GM23338 (cell line): ENCODE data around the gene GNG7. TPM values are rescaled to one million over a fixed set of nuclear protein-coding genes. Genes with fewer than 3 reads are reported as not detected.
A peak's percentile ranks its signal among the peaks of the same experiment; 100 is the strongest.
"Not testable (repeated sequence)": the region's sequence is repeated elsewhere in the genome, so short reads cannot be mapped to it uniquely, and the experiment has no call there.

Experiments used
- ATAC-seq: fragments of 200-7000 bp; cut with Tn5 transposase; 3 replicates; pipeline ENCODE4 v1.9.1; 2020
- DNase-seq: peaks from one replicate; pipeline ENCODE4 v3.0.0-alpha.2; 2015; ENCODE audit warnings: low spot score
- H2AFZ ChIP-seq: fragments of 200-600 bp; sonication (generic); 2 replicates; pipeline ENCODE4 v1.8.0; 2016; ENCODE audit warnings: antibody characterized with exemption, mild to moderate bottlenecking, moderate library complexity
- H3F3A ChIP-seq: fragments of 200-600 bp; sonication (generic); replicated peaks from 2 replicates; pipeline ENCODE4 v1.8.0; 2017; ENCODE audit warnings: antibody characterized with exemption, mixed run types, low read depth
- H3K27ac ChIP-seq: fragments of 200-600 bp; sonication (generic); 2 replicates; pipeline ENCODE4 v1.6.1; 2016; ENCODE audit warnings: low read depth
- H3K27me3 ChIP-seq: fragments of 200-600 bp; sonication (generic); 2 replicates; pipeline ENCODE4 v1.8.0; 2016; ENCODE audit warnings: mild to moderate bottlenecking, mixed run types, moderate library complexity; ENCODE audit not compliant: insufficient read depth
- H3K36me3 ChIP-seq: fragments of 200-600 bp; sonication (generic); 2 replicates; pipeline ENCODE4 v1.8.0; 2016; ENCODE audit warnings: mild to moderate bottlenecking; ENCODE audit not compliant: insufficient read depth
- H3K4me1 ChIP-seq: fragments of 200-600 bp; sonication (generic); 2 replicates; pipeline ENCODE4 v1.8.0; 2016; ENCODE audit warnings: mild to moderate bottlenecking, moderate library complexity; ENCODE audit not compliant: insufficient read depth
- H3K4me2 ChIP-seq: fragments of 200-600 bp; sonication (generic); 2 replicates; pipeline ENCODE4 v1.7.1; 2017; ENCODE audit warnings: mixed run types
- H3K4me3 ChIP-seq: fragments of 200-600 bp; sonication (generic); 2 replicates; pipeline ENCODE4 v1.6.1; 2016; ENCODE audit warnings: mixed run types
- H3K79me2 ChIP-seq: fragments of 200-600 bp; sonication (generic); replicated peaks from 2 replicates; pipeline ENCODE4 v1.8.0; 2017; ENCODE audit warnings: mild to moderate bottlenecking; ENCODE audit not compliant: insufficient read depth
- H3K9me2 ChIP-seq: fragments of 200-600 bp; sonication (generic); 2 replicates; pipeline ENCODE4 v1.8.0; 2017; ENCODE audit not compliant: insufficient read depth
- H4K20me1 ChIP-seq: fragments of 200-600 bp; sonication (generic); replicated peaks from 2 replicates; pipeline ENCODE4 v1.8.0; 2017; ENCODE audit warnings: mild to moderate bottlenecking; ENCODE audit not compliant: insufficient read depth
- H3K27ac Mint-ChIP-seq: 2 replicates; pipeline ENCODE4 v1.8.0; 2020; ENCODE audit warnings: inconsistent platforms, mild to moderate bottlenecking, moderate library complexity, mixed read lengths
- H3K27me3 Mint-ChIP-seq: 3 replicates; pipeline ENCODE4 v1.8.0; 2022; ENCODE audit warnings: low read depth, mild to moderate bottlenecking, moderate library complexity, mixed read lengths, inconsistent platforms; ENCODE audit not compliant: insufficient read depth, poor library complexity
- H3K36me3 Mint-ChIP-seq: 3 replicates; pipeline ENCODE4 v1.8.0; 2021; ENCODE audit warnings: low read depth, mild to moderate bottlenecking, inconsistent platforms, moderate library complexity, mixed read lengths
- H3K4me1 Mint-ChIP-seq: 3 replicates; pipeline ENCODE4 v1.8.0; 2020; ENCODE audit warnings: mild to moderate bottlenecking, inconsistent platforms, mixed read lengths
- H3K4me3 Mint-ChIP-seq: 3 replicates; pipeline ENCODE4 v1.8.0; 2021; ENCODE audit warnings: moderate library complexity, mild to moderate bottlenecking, inconsistent platforms, mixed read lengths
- H3K9me3 Mint-ChIP-seq: 3 replicates; pipeline ENCODE4 v1.8.0; 2020; ENCODE audit warnings: moderate library complexity, mild to moderate bottlenecking, inconsistent platforms, mixed read lengths
- CREB1 ChIP-seq: fragments of 250-450 bp; sonication (Bioruptor Pico); IDR thresholded peaks from 2 replicates; pipeline ENCODE4 v1.5.0; 2020; ENCODE audit warnings: low read depth, mild to moderate bottlenecking, moderate library complexity
- CTCF ChIP-seq, 2 experiments: fragments of 200-600 bp in 1 of 2; sonication (generic) in 1 of 2; conservative IDR thresholded peaks; 2 replicates each; pipeline versions ENCODE4 v1.5.1 to v1.6.1; 2016 to 2017; ENCODE audit warnings: antibody characterized with exemption in 2 of 2, low read depth in 2 of 2, mild to moderate bottlenecking in 2 of 2, moderate library complexity in 1 of 2
- ETS1 ChIP-seq: IDR thresholded peaks from 2 replicates; pipeline ENCODE4 v1.6.1; 2016; ENCODE audit warnings: antibody characterized with exemption
- EZH2 ChIP-seq: fragments of 200-600 bp; sonication (generic); IDR thresholded peaks from one replicate; pipeline ENCODE4 v1.8.0; 2017; ENCODE audit warnings: antibody characterized with exemption, mild to moderate bottlenecking, low read depth; ENCODE audit not compliant: unreplicated experiment
- EZH2phosphoT487 ChIP-seq: fragments of 200-600 bp; sonication (generic); IDR thresholded peaks from one replicate; pipeline ENCODE4 v1.8.1; 2018; ENCODE audit warnings: antibody characterized with exemption; ENCODE audit not compliant: unreplicated experiment
- NANOG ChIP-seq: IDR thresholded peaks from 2 replicates; pipeline ENCODE4 v1.6.1; 2016; ENCODE audit warnings: antibody characterized with exemption, borderline replicate concordance
- REST ChIP-seq: IDR thresholded peaks from one replicate; pipeline ENCODE4 v1.6.1; 2018; ENCODE audit warnings: antibody characterized with exemption; ENCODE audit not compliant: unreplicated experiment
- ZNF331 ChIP-seq: fragments of 250-450 bp; sonication (Bioruptor Pico); IDR thresholded peaks from 2 replicates; pipeline ENCODE4 v1.5.0; 2020; ENCODE audit warnings: low read depth, mild to moderate bottlenecking, moderate library complexity
- polyA plus RNA-seq: library from polyadenylated mRNA; unstranded; fragments of >200 nt; fragmentation: Nextera tagmentation; extraction: Ambion mirVana; gene quantifications from 2 replicates; pipeline ENCODE4 v1.2.1, GENCODE V29; 2016
- total RNA-seq: library from RNA; depleted of rRNA; stranded (reverse); fragments of >200 nt; shearing (Covaris generic); gene quantifications from 2 replicates; pipeline ENCODE4 v1.2.3, GENCODE V29; 2014

GNG7 gene
- total and polyA plus RNA-seq, 2 experiments from 2014 or later: 5.1 to 5.4 TPM

DNA sequence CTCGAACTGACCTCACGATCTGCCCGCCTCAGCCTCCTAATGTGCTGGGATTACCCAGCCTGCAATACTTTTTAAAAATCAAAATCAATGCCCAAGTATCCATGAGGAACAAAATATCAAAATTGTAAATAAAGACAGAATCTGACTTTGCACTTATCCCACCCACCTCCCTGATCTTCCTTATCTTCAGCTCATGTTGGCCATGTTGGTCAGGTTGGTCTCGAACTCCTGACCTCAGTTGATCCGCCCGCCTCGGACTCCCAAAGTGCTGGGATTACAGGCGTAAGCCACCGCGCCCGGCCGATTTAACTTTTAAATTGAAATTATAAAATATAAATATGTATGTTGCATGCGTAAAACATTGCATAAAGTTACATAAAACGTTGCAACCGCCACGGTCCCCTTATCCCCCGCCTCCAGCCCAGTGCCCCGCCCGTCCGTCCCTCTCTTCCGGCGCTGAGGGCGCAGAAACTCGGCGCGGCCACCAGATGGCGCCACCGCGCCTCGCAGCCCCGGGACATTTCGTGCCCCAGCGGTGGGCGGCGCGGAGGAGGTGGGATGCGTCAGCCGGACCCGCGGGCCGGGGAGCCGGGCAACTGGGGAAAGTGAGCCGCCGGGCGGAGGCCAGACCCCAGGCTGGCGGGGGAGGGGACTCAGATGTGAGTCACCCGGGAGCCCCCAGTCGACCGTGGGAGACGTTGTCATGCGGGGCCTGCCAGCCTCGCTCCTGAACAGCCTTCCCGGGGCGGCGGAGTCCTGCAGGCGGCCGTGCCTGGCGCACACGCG, 228.1 kb downstream of the GNG7 start (continued):
- TF ChIP-seq CTCF (conservative IDR thresholded peaks at IDR 0.05; ENCODE audit: low read depth in 2 of 2): peak; percentile 82 to 99
- TF ChIP-seq ZNF331 (CRISPR knock-in tag): no peak
- no peak for TF ChIP-seq EZH2phosphoT487
- 0 out of 2 replicates have a peak, but pooled peaks have one; percentile 55 for TF ChIP-seq CREB1
- no peak for TF ChIP-seq REST
- TF ChIP-seq NANOG: no peak
- TF ChIP-seq EZH2: no peak
- peak; percentile 53; the same call in 1 of the 2 replicates for TF ChIP-seq ETS1

DNA sequence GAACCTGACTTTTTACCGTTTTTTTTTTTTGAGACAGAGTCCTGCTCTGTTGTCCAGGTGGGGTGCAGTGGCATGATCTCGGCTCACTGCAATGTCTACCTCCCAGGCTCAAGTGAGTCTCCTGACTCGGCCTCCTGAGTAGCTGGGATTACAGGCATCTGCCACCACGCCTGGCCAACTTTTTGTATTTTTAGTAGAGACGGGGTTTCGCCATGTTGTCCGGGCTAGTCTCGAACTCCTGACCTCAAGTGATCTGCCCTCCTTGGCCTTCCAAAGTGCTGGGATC, 232.6 kb downstream of the GNG7 start:
- not testable (repeated sequence) for H3K4me3 Mint-ChIP-seq, H3K27me3 Mint-ChIP-seq, H3K4me2 ChIP-seq, H3K4me1 Mint-ChIP-seq, H3K36me3 Mint-ChIP-seq, H3K27ac ChIP-seq, H3K9me2 ChIP-seq, H4K20me1 ChIP-seq, H3F3A ChIP-seq, H3K79me2 ChIP-seq, ATAC-seq, H3K36me3 ChIP-seq, H3K4me3 ChIP-seq, H3K4me1 ChIP-seq, H3K27me3 ChIP-seq, DNase-seq, H3K9me3 Mint-ChIP-seq
- 0 out of 2 replicates have a peak overlapping the region, but pooled peaks have one; percentile 81 for H3K27ac Mint-ChIP-seq
- H2AFZ ChIP-seq: peak overlapping the region; percentile 73; the same call in 1 of the 2 replicates
